K562 (cell line): Measurements from ENCODE around the gene RNF214. TPM values are rescaled to one million over a fixed set of nuclear protein-coding genes. Genes with fewer than 3 reads are reported as not detected.
"Not testable (repeated sequence)": the region's sequence is repeated elsewhere in the genome, so short reads cannot be mapped to it uniquely, and the experiment has no call there.

Experiments
- ATAC-seq: fragments of 200-7000 bp; cut with Tn5 transposase; 3 replicates; pipeline ENCODE4 v1.9.1; 2020; ENCODE audit warnings: moderate library complexity
- BruUV-seq: library from RNA; stranded (reverse); fragments of 400-500 nt; replicated peaks from 2 replicates; lab custom pipeline; 2021; lab: Mats Ljungman, UMichigan
- CTCF ChIA-PET: fragments of 300-600 bp; formaldehyde crosslinking; extraction: SDS; loops from one replicate; lab custom pipeline; 2021; ENCODE audit warnings: low intra/inter-chr PET ratio; lab: Yijun Ruan, JAX
- POLR2A ChIA-PET: fragments of 300-600, 350-650 bp; sonication (Branson Sonifier 250); formaldehyde crosslinking; extraction: SDS; loops from one replicate; lab custom pipeline; 2021; ENCODE audit warnings: antibody characterized with exemption, inconsistent platforms; lab: Yijun Ruan, JAX
- DNase-seq, 4 experiments: peaks; one replicate each; pipeline versions ENCODE4 v3.0.0 to v3.0.0-alpha.2; 2011 to 2018; ENCODE audit warnings: low spot score in 3 of 4, mixed read lengths in 3 of 4; ENCODE audit errors: extremely low read depth in 1 of 4
- FAIRE-seq: peaks from 2 replicates; lab custom pipeline; 2011; peaks lifted over from hg19 to GRCh38; lab: Jason Lieb, UNC
- H2AFZ ChIP-seq: 2 replicates; pipeline ENCODE4 v1.6.0; 2011; ENCODE audit warnings: low read depth, low read length, control low read depth, inconsistent platforms
- H3K27ac ChIP-seq: fragments of 200-600 bp; 3 replicates; pipeline ENCODE4 v1.8.0; 2011; ENCODE audit warnings: low read depth, mild to moderate bottlenecking, control low read depth, inconsistent platforms, low read length, moderate library complexity, mixed read lengths; ENCODE audit errors: extremely low read depth
- H3K27me3 ChIP-seq, 2 experiments: fragments of 300-600 bp in 1 of 2; 2 replicates in 1 of 2; 3 replicates in 1 of 2; pipeline versions ENCODE4 v1.6.0 to v1.8.0; 2011; ENCODE audit warnings: inconsistent platforms in 2 of 2, low read length in 2 of 2, mild to moderate bottlenecking in 1 of 2, mixed read lengths in 1 of 2, moderate library complexity in 1 of 2; ENCODE audit not compliant: control insufficient read depth in 2 of 2, insufficient read depth in 2 of 2
- H3K36me3 ChIP-seq: fragments of 300-600 bp; 3 replicates; pipeline ENCODE4 v1.8.0; 2011; ENCODE audit warnings: mild to moderate bottlenecking, low read length, inconsistent platforms; ENCODE audit not compliant: control insufficient read depth, insufficient read depth
- H3K4me1 ChIP-seq, 2 experiments: fragments of 200-600 bp in 1 of 2; replicated peaks in 1 of 2; 2 replicates in 1 of 2; 3 replicates in 1 of 2; pipeline versions ENCODE4 v1.5.1 to v1.8.0; 2011; ENCODE audit warnings: inconsistent platforms in 2 of 2, low read length in 2 of 2, mild to moderate bottlenecking in 1 of 2, mixed read lengths in 1 of 2, moderate library complexity in 1 of 2; ENCODE audit not compliant: control insufficient read depth in 2 of 2, insufficient read depth in 2 of 2
- H3K4me2 ChIP-seq: 2 replicates; pipeline ENCODE4 v1.6.1; 2011; ENCODE audit warnings: low read length, control low read depth, inconsistent platforms, mixed read lengths; ENCODE audit not compliant: insufficient read depth
- H3K4me3 ChIP-seq: fragments of 200-600 bp; sonication (generic), shearing (Covaris generic); 2 replicates; pipeline ENCODE4 v1.5.1; 2016; ENCODE audit warnings: control low read depth, inconsistent platforms
- H3K79me2 ChIP-seq: fragments of 200-600 bp; 3 replicates; pipeline ENCODE4 v1.8.0; 2011; ENCODE audit warnings: low read length, inconsistent platforms; ENCODE audit not compliant: control insufficient read depth, insufficient read depth
- H3K9ac ChIP-seq, 2 experiments: 2 replicates each; pipeline versions ENCODE4 v1.6.0 to v1.6.1; 2011; ENCODE audit warnings: low read depth in 2 of 2, low read length in 2 of 2, control low read depth in 1 of 2, inconsistent platforms in 1 of 2, mild to moderate bottlenecking in 1 of 2, mixed read lengths in 1 of 2; ENCODE audit not compliant: insufficient read depth in 1 of 2
- H3K9me1 ChIP-seq: one replicate; pipeline ENCODE4 v1.6.0; 2011; ENCODE audit warnings: inconsistent platforms, mild to moderate bottlenecking, low read length, moderate library complexity; ENCODE audit not compliant: control insufficient read depth, insufficient read depth
- H3K9me3 ChIP-seq: replicated peaks from 2 replicates; pipeline ENCODE4 v1.5.1; 2011; ENCODE audit warnings: low read depth, low read length, inconsistent platforms; ENCODE audit not compliant: control insufficient read depth, insufficient read depth
- H4K20me1 ChIP-seq: replicated peaks from 2 replicates; pipeline ENCODE4 v1.6.1; 2011; ENCODE audit warnings: low read length, inconsistent platforms, mixed read lengths; ENCODE audit not compliant: control insufficient read depth, insufficient read depth
- ARID1B ChIP-seq: fragments of 450-650 bp; IDR thresholded peaks from 2 replicates; pipeline ENCODE4 v1.6.1; 2016; ENCODE audit warnings: antibody characterized with exemption, mild to moderate bottlenecking, inconsistent platforms
- CBFA2T3 ChIP-seq: fragments of 450-650 bp; IDR thresholded peaks from 2 replicates; pipeline ENCODE4 v1.6.1; 2017
- EGR1 ChIP-seq: fragments of 450-650 bp; conservative IDR thresholded peaks from 2 replicates; pipeline ENCODE4 v1.6.1; 2017; ENCODE audit warnings: mild to moderate bottlenecking
- FOS ChIP-seq: IDR thresholded peaks from 3 replicates; pipeline ENCODE4 v1.6.1; 2011; ENCODE audit not compliant: insufficient read length; ENCODE audit errors: extremely low read depth
- FOXA3 ChIP-seq, 2 experiments: fragments of 450-650 bp in 1 of 2; sonication (generic) in 1 of 2; formaldehyde crosslinking; IDR thresholded peaks in 1 of 2; conservative IDR thresholded peaks in 1 of 2; 2 replicates each; pipeline versions ENCODE4 v1.4.0 to v1.8.0; 2020 to 2022; ENCODE audit warnings: mild to moderate bottlenecking in 2 of 2, missing genetic modification reagents in 1 of 2
- MAFF ChIP-seq: IDR thresholded peaks from 2 replicates; pipeline ENCODE4 v1.6.1; 2012; ENCODE audit warnings: low read length, improper control_type of control experiment
- RERE ChIP-seq: sonication (generic); formaldehyde crosslinking; IDR thresholded peaks from 2 replicates; pipeline ENCODE4 v1.8.0; 2023; ENCODE audit warnings: missing genetic modification reagents, mild to moderate bottlenecking, borderline replicate concordance
- SETDB1 ChIP-seq: IDR thresholded peaks from one replicate; pipeline ENCODE4 v1.6.1; 2012; ENCODE audit warnings: low read length, control low read depth, inconsistent platforms
- TBP ChIP-seq: optimal IDR thresholded peaks from 2 replicates; pipeline ENCODE3; 2011; ENCODE audit warnings: low read depth, low read length, improper control_type of control experiment
- ZNF507 ChIP-seq: conservative IDR thresholded peaks from 2 replicates; pipeline ENCODE4 v1.6.1; 2017; ENCODE audit warnings: missing genetic modification characterization, missing compliant biosample characterization
- ZNF589 ChIP-seq: fragments of 200-800 bp; sonication (Bioruptor generic); IDR thresholded peaks from 2 replicates; pipeline ENCODE4 v1.6.1; 2016; ENCODE audit warnings: low read depth, missing genetic modification characterization, missing compliant biosample characterization
- WGBS: fragments of 100-300 bp; shearing (Covaris generic); methylation state at CpG from one replicate; pipeline ENCODE4 v1.1.6; 2016; ENCODE audit warnings: low coverage, mixed read lengths; ENCODE audit not compliant: insufficient coverage; ENCODE audit errors: missing lambda C conversion rate; 5-methylcytosine and 5-hydroxymethylcytosine counted together
- in situ Hi-C: fragments of 300-500 bp; cut with MboI; formaldehyde crosslinking; loops from 4 replicates; pipeline ENCODE4 v1.15.0; 2018; ENCODE audit warnings: inconsistent platforms, mixed read lengths
- intact Hi-C: fragments of 100-400 bp; cut with micrococcal nuclease; formaldehyde crosslinking; loops from 2 replicates; pipeline ENCODE4 v1.14.2; 2022
- polyA plus RNA-seq, 8 experiments: library from polyadenylated mRNA; depleted of rRNA in 4 of 8; stranded (reverse) in 5 of 8; unstranded in 3 of 8; fragments of >200 nt; fragmentation: Nextera tagmentation in 2 of 8; fragmentation: Illumina TruSeq in 1 of 8; extraction: Ambion mirVana in 2 of 8; extraction: Trizol in 1 of 8; gene quantifications; 2 replicates each; pipeline versions ENCODE4 v1.2.1 to v1.2.3, GENCODE V29; 2011 to 2014; ENCODE audit warnings: inconsistent platforms in 1 of 8, missing spikeins in 1 of 8
- total RNA-seq, 7 experiments: library from RNA; depleted of rRNA in 6 of 7; stranded (reverse); fragments of >200 nt in 6 of 7; fragmentation: Illumina TruSeq in 2 of 7; extraction: Trizol in 2 of 7; gene quantifications; 2 replicates each; pipeline versions ENCODE4 v1.2.1 to v1.2.3, GENCODE V29; 2011 to 2021; ENCODE audit warnings: low replicate concordance in 1 of 7

The RNF214 gene
- total and polyA plus RNA-seq, 9 of the 15 experiments (the other 6 are each of a cell fraction or from before 2014, with no cell fraction given), result 6.6 to 24.8 (median 11.9) TPM

- H3K27ac ChIP-seq, CTCF ChIA-PET, FAIRE-seq, H3K9ac ChIP-seq, H3K4me2 ChIP-seq, H3K9me3 ChIP-seq, DNase-seq, BruUV-seq, H3K4me1 ChIP-seq, H3K79me2 ChIP-seq, POLR2A ChIA-PET, H4K20me1 ChIP-seq, ATAC-seq, H2AFZ ChIP-seq, H3K4me3 ChIP-seq, H3K36me3 ChIP-seq, H3K9me1 ChIP-seq, in situ Hi-C loops, intact Hi-C loops, H3K27me3 ChIP-seq: not testable (repeated sequence)
- whole genome bisulfite sequencing, result 83% methylated on average over 7 of the region's 7 CpGs
- TF ChIP-seq ZNF507 (tag) (peak; percentile 90), EGR1 (peak; percentile 56)
Measured at GRCh38 chr11:117264624-117265323, 32.3 kb downstream of the RNF214 start.

- H4K20me1 ChIP-seq, result no peaks in the 10 kb centered on the region
- DNase-seq (no peak), ATAC-seq (no peak), FAIRE-seq (no peak)
- H3K4me3 ChIP-seq, result no peak overlapping the region
- WGBS, result 39% methylated on average over 2 of the region's 2 CpGs
- no peak overlapping the region for H3K9ac ChIP-seq
- in situ Hi-C loops (no loop called here), intact Hi-C loops (no loop called here)
- H3K4me1 ChIP-seq, result no peaks in the 10 kb centered on the region; a peak in 1 of 5 replicates
- ChIA-PET CTCF (no interaction called here), POLR2A (interaction anchor here (0.6 kb wide), 1 partner anchor 68 kb away, joined by 3 read pairs; no protein-coding TSS in a partner anchor)
- no peaks in the 10 kb centered on the region for H3K9me1 ChIP-seq
- no peak overlapping the region for H3K4me2 ChIP-seq
- no peaks in the 10 kb centered on the region for H3K27me3 ChIP-seq
- H3K27ac ChIP-seq, result no peak overlapping the region
- H3K36me3 ChIP-seq, result 0 out of 3 replicates have a peak, but pooled peaks cover 3% of the 10 kb centered on the region
- BruUV-seq, result no TSS peak
- no peaks in the 10 kb centered on the region for H3K79me2 ChIP-seq
- H3K9me3 ChIP-seq, result no peaks in the 10 kb centered on the region
- no peak overlapping the region for H2AFZ ChIP-seq
- TF ChIP-seq RERE (CRISPR knock-in tag) (no peak), MAFF (no peak), FOXA3 (CRISPR knock-in tag; conservative IDR thresholded peaks at IDR 0.05 in 1 of 2, IDR thresholded peaks at IDR 0.05 in 1 of 2) (peak in 1 of 2 experiments; percentile 67; a peak in 2 of 4 replicates), SETDB1 (no peak), FOS (no peak), ZNF589 (CRISPR knock-in tag) (no peak), ARID1B (0 out of 2 replicates have a peak, but pooled peaks have one; percentile 40), TBP (no peak), CBFA2T3 (0 out of 2 replicates have a peak, but pooled peaks have one; percentile 30)
Measured at GRCh38 chr11:117265745-117266144, 33.3 kb downstream of the RNF214 start.
